WERI-Rb-1 (cell line): ENCODE results near the gene ATG14.

Experiments
- DNase-seq: peaks from one replicate; pipeline ENCODE4 v3.0.0-alpha.2; 2020
- H3K27ac ChIP-seq: fragments of 250-450 bp; sonication (Bioruptor Pico); 2 replicates; pipeline ENCODE4 v1.5.1; 2020; ENCODE audit warnings: mild to moderate bottlenecking, moderate library complexity
- H3K27me3 ChIP-seq: fragments of 250-450 bp; sonication (Bioruptor Pico); 2 replicates; pipeline ENCODE4 v1.5.1; 2021; ENCODE audit warnings: mild to moderate bottlenecking, low read depth, moderate library complexity; ENCODE audit not compliant: insufficient read depth, severe bottlenecking
- H3K36me3 ChIP-seq: fragments of 250-450 bp; sonication (Bioruptor Pico); 2 replicates; pipeline ENCODE4 v1.5.1; 2020; ENCODE audit warnings: mild to moderate bottlenecking, moderate library complexity
- H3K4me3 ChIP-seq: 2 replicates; pipeline ENCODE4 v1.5.1; 2011; ENCODE audit warnings: low read depth, mild to moderate bottlenecking, control low read depth, low read length
- H3K9me3 ChIP-seq: fragments of 250-450 bp; sonication (Bioruptor Pico); 2 replicates; pipeline ENCODE4 v1.5.1; 2021; ENCODE audit warnings: mild to moderate bottlenecking, moderate library complexity; ENCODE audit not compliant: severe bottlenecking
- CTCF ChIP-seq: IDR thresholded peaks from 2 replicates; pipeline ENCODE4 v1.5.1; 2011; ENCODE audit warnings: low read depth, mild to moderate bottlenecking, control low read depth, inconsistent platforms, low read length

Gene ATG14

GRCh38 chr14:55374771-55375170, 36.9 kb downstream of the ATG14 start:
- Histone ChIP-seq H3K27ac (no peak overlapping the region), H3K4me3 (no peak overlapping the region)
- TF ChIP-seq CTCF, result no peak

GRCh38 chr14:55373784-55374705, 37.6 kb downstream of the ATG14 start:
- Histone ChIP-seq H3K36me3 (peaks cover 15% of the 10 kb centered on the region), H3K9me3 (no peaks in the 10 kb centered on the region), H3K27me3 (no peaks in the 10 kb centered on the region), H3K27ac (no peak overlapping the region), H3K4me3 (no peak overlapping the region)
- DNase-seq, result no peak
- no peak for TF ChIP-seq CTCF

More at GRCh38 chr14:55374771-55375170, 36.9 kb downstream of the ATG14 start:
- DNase-seq, result no peak
- H3K9me3 ChIP-seq, result no peaks in the 10 kb centered on the region
- H3K27me3 ChIP-seq, result no peaks in the 10 kb centered on the region
- H3K36me3 ChIP-seq, result peaks cover 13% of the 10 kb centered on the region

GRCh38 chr14:55372825-55373224, 38.8 kb downstream of the ATG14 start:
- TF ChIP-seq CTCF, result no peak
- no peaks in the 10 kb centered on the region for H3K9me3 ChIP-seq
- no peak for DNase-seq
- H3K4me3 ChIP-seq, result no peak overlapping the region
- H3K36me3 ChIP-seq, result peaks cover 19% of the 10 kb centered on the region
- no peak overlapping the region for H3K27ac ChIP-seq
- H3K27me3 ChIP-seq, result no peaks in the 10 kb centered on the region

GRCh38 chr14:55372423-55372822, 39.2 kb downstream of the ATG14 start:
- TF ChIP-seq CTCF, result no peak
- Histone ChIP-seq H3K4me3 (no peak overlapping the region), H3K27me3 (no peaks in the 10 kb centered on the region), H3K36me3 (peaks cover 19% of the 10 kb centered on the region), H3K27ac (no peak overlapping the region), H3K9me3 (no peaks in the 10 kb centered on the region)
- no peak for DNase-seq

- no peak overlapping the region for H3K27ac ChIP-seq
- TF ChIP-seq CTCF, result no peak
- DNase-seq, result no peak
These were observed 40.7 kb downstream of the ATG14 start for GRCh38 chr14:55370883-55371455.

More at GRCh38 chr14:55370883-55371455, 40.7 kb downstream of the ATG14 start:
- Histone ChIP-seq H3K4me3 (no peak overlapping the region), H3K36me3 (peaks cover 13% of the 10 kb centered on the region), H3K27me3 (no peaks in the 10 kb centered on the region), H3K9me3 (no peaks in the 10 kb centered on the region)
